ENCODE results near the gene WASL. TPM values are rescaled to one million over a fixed set of nuclear protein-coding genes. Genes with fewer than 3 reads are reported as not detected.

The WASL gene
- total RNA-seq, 2 experiments from 2014 or later = 4.4 to 6.3 TPM

GRCh38 chr7:123677061-123677715, 71.6 kb downstream of the WASL start:
- DNase-seq (ENCODE audit: low spot score) = no peak
- no TSS peak for BruUV-seq (replicated peaks)
- Histone ChIP-seq H2AFZ (ENCODE audit: low read length) (no peak overlapping the region), H3K27ac (ENCODE audit: low read depth, low read length, poor library complexity, severe bottlenecking) (no peak overlapping the region), H3K9me3 (ENCODE audit: low read length) (no peaks in the 10 kb centered on the region), H4K20me1 (ENCODE audit: insufficient read depth, low read length) (no peaks in the 10 kb centered on the region), H3K4me3 (ENCODE audit: low read depth, low read length, poor library complexity, severe bottlenecking) (no peak overlapping the region), H3K36me3 (ENCODE audit: insufficient read depth, low read length) (peaks cover 4% of the 10 kb centered on the region; the same call in 1 of the 2 replicates), H3K4me1 (ENCODE audit: insufficient read depth, low read length, poor library complexity, severe bottlenecking) (no peaks in the 10 kb centered on the region), H3K9me2 (ENCODE audit: insufficient read depth, low read length) (no peaks in the 10 kb centered on the region), H3K4me2 (ENCODE audit: low read length) (no peak overlapping the region), H3K79me2 (ENCODE audit: insufficient read depth, low read depth, low read length) (no peaks in the 10 kb centered on the region)
- no peak for TF ChIP-seq CTCF (conservative IDR thresholded peaks at IDR 0.05; ENCODE audit: low read length)
- TF ChIP-seq EZH2phosphoT487 (IDR thresholded peaks at IDR 0.05; ENCODE audit: borderline replicate concordance, low read depth, low read length) = no peak
- intact Hi-C loops (cut with micrococcal nuclease; ENCODE audit: unreplicated experiment) = no loop called here
- POLR2A ChIA-PET = no interaction called here
- CTCF ChIA-PET (ENCODE audit: unreplicated experiment) = no interaction called here

- Histone ChIP-seq H3K4me3 (ENCODE audit: low read depth, low read length, poor library complexity, severe bottlenecking) (no peak overlapping the region), H3K27ac (ENCODE audit: low read depth, low read length, poor library complexity, severe bottlenecking) (no peak overlapping the region), H3K4me1 (ENCODE audit: insufficient read depth, low read length, poor library complexity, severe bottlenecking) (no peaks in the 10 kb centered on the region), H3K4me2 (ENCODE audit: low read length) (no peak overlapping the region), H3K79me2 (ENCODE audit: insufficient read depth, low read depth, low read length) (no peaks in the 10 kb centered on the region), H3K9me2 (ENCODE audit: insufficient read depth, low read length) (no peaks in the 10 kb centered on the region), H2AFZ (ENCODE audit: low read length) (no peak overlapping the region), H3K36me3 (ENCODE audit: insufficient read depth, low read length) (no peaks in the 10 kb centered on the region), H3K9me3 (ENCODE audit: low read length) (no peaks in the 10 kb centered on the region), H4K20me1 (ENCODE audit: insufficient read depth, low read length) (no peaks in the 10 kb centered on the region)
- ChIA-PET POLR2A (interaction anchor here (1.2 kb wide), 1 partner anchor 15 kb away, joined by 4 read pairs; no protein-coding TSS in a partner anchor), CTCF (ENCODE audit: unreplicated experiment) (no interaction called here)
- intact Hi-C loops (cut with micrococcal nuclease; ENCODE audit: unreplicated experiment) = no loop called here
- no peak for DNase-seq (ENCODE audit: low spot score)
- TF ChIP-seq CTCF (conservative IDR thresholded peaks at IDR 0.05; ENCODE audit: low read length) (no peak), EZH2phosphoT487 (IDR thresholded peaks at IDR 0.05; ENCODE audit: borderline replicate concordance, low read depth, low read length) (no peak)
- BruUV-seq (replicated peaks) = no TSS peak
Observed at GRCh38 chr7:123675181-123675473, 73.7 kb downstream of the WASL start.

DNA sequence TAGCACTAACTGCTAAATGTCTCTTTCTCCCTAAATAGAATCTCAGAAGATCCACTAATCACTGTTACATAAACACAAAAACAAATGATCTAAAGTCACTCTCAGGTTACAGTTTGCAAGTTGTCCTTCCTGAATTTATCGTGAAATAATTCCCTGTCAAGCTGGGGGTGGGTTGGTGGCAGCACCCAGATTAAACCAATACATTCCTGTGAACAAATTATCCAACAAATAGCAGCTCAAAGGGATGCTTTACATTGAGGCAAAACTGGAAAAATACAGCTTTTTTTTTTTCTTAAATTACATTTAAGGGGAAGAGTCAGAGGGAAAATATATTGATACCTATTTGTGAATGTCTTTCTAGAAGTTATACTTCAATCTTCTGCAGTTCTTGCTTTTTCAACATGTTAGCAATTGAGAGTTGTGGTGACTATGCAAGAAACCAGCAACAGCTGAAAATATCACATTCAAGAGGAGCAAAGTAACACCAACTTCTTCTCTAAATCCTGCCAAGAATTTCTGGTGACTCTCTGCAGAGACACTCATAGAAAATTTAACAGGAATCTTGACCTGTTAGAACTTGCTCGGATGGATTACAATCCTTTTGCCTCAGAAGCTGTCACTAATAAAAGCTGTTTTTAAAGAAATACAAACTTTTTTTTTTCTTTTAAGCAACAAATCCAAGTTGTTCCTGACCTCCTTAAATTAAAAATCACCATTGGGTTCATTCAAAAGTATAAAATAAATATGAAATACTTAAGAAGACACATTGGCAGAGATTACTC, 74.2 kb downstream of the WASL start:
- no peaks in the 10 kb centered on the region for H3K9me3 ChIP-seq (ENCODE audit: low read length)
- no peak overlapping the region for H3K4me2 ChIP-seq (ENCODE audit: low read length)
- intact Hi-C loops (cut with micrococcal nuclease; ENCODE audit: unreplicated experiment) = no loop called here
- no peaks in the 10 kb centered on the region for H3K36me3 ChIP-seq (ENCODE audit: insufficient read depth, low read length)
- CTCF ChIA-PET (ENCODE audit: unreplicated experiment) = no interaction called here
- H3K4me3 ChIP-seq (ENCODE audit: low read depth, low read length, poor library complexity, severe bottlenecking) = no peak overlapping the region
- TF ChIP-seq EZH2phosphoT487 (IDR thresholded peaks at IDR 0.05; ENCODE audit: borderline replicate concordance, low read depth, low read length) (no peak), CTCF (conservative IDR thresholded peaks at IDR 0.05; ENCODE audit: low read length) (no peak)
- H2AFZ ChIP-seq (ENCODE audit: low read length) = no peak overlapping the region
- no peaks in the 10 kb centered on the region for H3K4me1 ChIP-seq (ENCODE audit: insufficient read depth, low read length, poor library complexity, severe bottlenecking)
- no peaks in the 10 kb centered on the region for H3K9me2 ChIP-seq (ENCODE audit: insufficient read depth, low read length)
- no TSS peak for BruUV-seq (replicated peaks)
- H3K27ac ChIP-seq (ENCODE audit: low read depth, low read length, poor library complexity, severe bottlenecking) = no peak overlapping the region
- H4K20me1 ChIP-seq (ENCODE audit: insufficient read depth, low read length) = no peaks in the 10 kb centered on the region
- no peak for DNase-seq (ENCODE audit: low spot score)
- no peaks in the 10 kb centered on the region for H3K79me2 ChIP-seq (ENCODE audit: insufficient read depth, low read depth, low read length)
- POLR2A ChIA-PET = interaction anchor here (1.2 kb wide), 1 partner anchor 16 kb away, joined by 4 read pairs; no protein-coding TSS in a partner anchor
